IgD-negative memory B cell (primary cell): ENCODE results near the gene TRABD. TPM values are rescaled to one million over a fixed set of nuclear protein-coding genes. Genes with fewer than 3 reads are reported as not detected.
"Not testable (repeated sequence)": the region's sequence is repeated elsewhere in the genome, so short reads cannot be mapped to it uniquely, and the experiment has no call there.

ENCODE experiments used
- H3K27ac Mint-ChIP-seq, 3 donors: one replicate each; pipeline ENCODE4 v1.8.0; 2020 to 2022; ENCODE audit warnings: mild to moderate bottlenecking in 3 of 3, mixed read lengths in 3 of 3, moderate library complexity in 1 of 3
- H3K27me3 Mint-ChIP-seq: one replicate; pipeline ENCODE4 v1.8.0; 2021; ENCODE audit warnings: mixed read lengths
- H3K36me3 Mint-ChIP-seq: one replicate; pipeline ENCODE4 v1.8.0; 2020; ENCODE audit warnings: mild to moderate bottlenecking, mixed read lengths
- H3K4me1 Mint-ChIP-seq, 3 donors: one replicate each; pipeline ENCODE4 v1.8.0; 2020 to 2022; ENCODE audit warnings: mixed read lengths in 3 of 3, mild to moderate bottlenecking in 1 of 3
- H3K4me3 Mint-ChIP-seq, 4 donors: one replicate each; pipeline ENCODE4 v1.8.0; 2020 to 2022; ENCODE audit warnings: mild to moderate bottlenecking in 4 of 4, mixed read lengths in 4 of 4, moderate library complexity in 3 of 4
- H3K9me3 Mint-ChIP-seq, 3 donors: one replicate each; pipeline ENCODE4 v1.8.0; 2020 to 2021; ENCODE audit warnings: mixed read lengths in 3 of 3, mild to moderate bottlenecking in 1 of 3
- polyA plus RNA-seq: library from polyadenylated mRNA; unstranded; fragments of 300-500 nt; fragmentation: Illumina TruSeq; gene quantifications from one replicate; pipeline ENCODE4 v1.2.3, GENCODE V29; 2021

Gene TRABD
- polyA plus RNA-seq, 1 donor from 2014 or later: 28.0 TPM

GRCh38 chr22:50197856-50198623, 12.3 kb downstream of the TRABD start:
- Mint-ChIP-seq H3K27me3 (no peaks in the 10 kb centered on the region), H3K27ac (peak overlapping the region in 2 of 3 donors; percentile 60 to 82), H3K9me3 (no peaks in the 10 kb centered on the region), H3K36me3 (peaks cover 2% of the 10 kb centered on the region), H3K4me1 (peaks cover 6 to 11% (median 11%) of the 10 kb centered on the region in 3 donors), H3K4me3 (peak overlapping the region in 1 of 4 donors; percentile 55)

GRCh38 chr22:50198624-50199017, 12.9 kb downstream of the TRABD start:
- H3K4me1 Mint-ChIP-seq: peaks cover 10 to 11% (median 10%) of the 10 kb centered on the region in 3 donors
- peaks cover 2% of the 10 kb centered on the region for H3K36me3 Mint-ChIP-seq
- H3K27ac Mint-ChIP-seq: peak overlapping the region in 1 of 3 donors; percentile 81
- H3K27me3 Mint-ChIP-seq: no peaks in the 10 kb centered on the region
- no peak overlapping the region for H3K4me3 Mint-ChIP-seq
- no peaks in the 10 kb centered on the region for H3K9me3 Mint-ChIP-seq

GRCh38 chr22:50199251-50199721, 13.6 kb downstream of the TRABD start:
- Mint-ChIP-seq H3K4me3 (peak overlapping the region; percentile 71 to 90 (median 80)), H3K4me1 (peaks cover 10 to 13% (median 11%) of the 10 kb centered on the region in 3 donors), H3K27ac (peak overlapping the region; percentile 80 to 81 (median 81)), H3K9me3 (no peaks in the 10 kb centered on the region), H3K36me3 (peaks cover 2% of the 10 kb centered on the region), H3K27me3 (no peaks in the 10 kb centered on the region)

GRCh38 chr22:50199829-50200460, 14.2 kb downstream of the TRABD start:
- H3K4me1 Mint-ChIP-seq: peaks cover 12 to 13% (median 12%) of the 10 kb centered on the region in 3 donors
- peak overlapping the region; percentile 71 to 90 (median 80) for H3K4me3 Mint-ChIP-seq
- no peaks in the 10 kb centered on the region for H3K27me3 Mint-ChIP-seq
- peaks cover 2% of the 10 kb centered on the region for H3K36me3 Mint-ChIP-seq
- H3K9me3 Mint-ChIP-seq: no peaks in the 10 kb centered on the region
- peak overlapping the region; percentile 80 to 81 (median 81) for H3K27ac Mint-ChIP-seq

GRCh38 chr22:50200461-50201190, 14.9 kb downstream of the TRABD start, which contains the start of gene SELENOO:
Gene SELENOO, plus strand, starts transcription at chr22:50201011. Its CDS starts 26 bp downstream, at chr22:50201037.
- no peaks in the 10 kb centered on the region for H3K27me3 Mint-ChIP-seq
- H3K4me1 Mint-ChIP-seq: peaks cover 11 to 13% (median 12%) of the 10 kb centered on the region in 3 donors

GRCh38 chr22:50201191-50202129, 15.7 kb downstream of the TRABD start:
- peak overlapping the region; percentile 13 to 94 (median 91) for H3K27ac Mint-ChIP-seq

More at GRCh38 chr22:50200461-50201190, 14.9 kb downstream of the TRABD start, which contains the start of gene SELENOO:
- no peaks in the 10 kb centered on the region for H3K9me3 Mint-ChIP-seq
- H3K4me3 Mint-ChIP-seq: peak within 1 kb of the TSS; percentile 85 to 94 (median 90)
- peaks cover 2% of the 10 kb centered on the region for H3K36me3 Mint-ChIP-seq
- H3K27ac Mint-ChIP-seq: peak within 1 kb of the TSS; percentile 81 to 94 (median 91)

GRCh38 chr22:50202130-50202666, 16.5 kb downstream of the TRABD start:
- Mint-ChIP-seq H3K27ac (peak overlapping the region; percentile 13 to 94 (median 91)), H3K4me3 (peak overlapping the region; percentile 85 to 94 (median 88)), H3K4me1 (peaks cover 10 to 13% (median 12%) of the 10 kb centered on the region in 3 donors), H3K9me3 (no peaks in the 10 kb centered on the region), H3K27me3 (no peaks in the 10 kb centered on the region), H3K36me3 (peaks cover 2% of the 10 kb centered on the region)

More at GRCh38 chr22:50201191-50202129, 15.7 kb downstream of the TRABD start:
- Mint-ChIP-seq H3K27me3 (no peaks in the 10 kb centered on the region), H3K4me1 (peaks cover 10 to 13% (median 12%) of the 10 kb centered on the region in 3 donors), H3K36me3 (peaks cover 2% of the 10 kb centered on the region), H3K4me3 (peak overlapping the region; percentile 85 to 94 (median 88)), H3K9me3 (no peaks in the 10 kb centered on the region)

GRCh38 chr22:50203288-50203687, 17.6 kb downstream of the TRABD start:
- Mint-ChIP-seq H3K36me3 (no peaks in the 10 kb centered on the region), H3K9me3 (no peaks in the 10 kb centered on the region), H3K4me1 (peaks cover 13 to 19% (median 15%) of the 10 kb centered on the region in 3 donors), H3K4me3 (peak overlapping the region in 1 of 4 donors; percentile 90), H3K27ac (peak overlapping the region in 1 of 3 donors; percentile 56), H3K27me3 (no peaks in the 10 kb centered on the region)

- Mint-ChIP-seq H3K36me3 (no peaks in the 10 kb centered on the region), H3K4me3 (peak overlapping the region in 1 of 4 donors; percentile 7), H3K27ac (peak overlapping the region in 1 of 3 donors; percentile 17), H3K4me1 (peaks cover 14 to 16% (median 15%) of the 10 kb centered on the region in 3 donors), H3K27me3 (no peaks in the 10 kb centered on the region), H3K9me3 (no peaks in the 10 kb centered on the region)
These were observed 18.9 kb downstream of the TRABD start for GRCh38 chr22:50204571-50204970.

GRCh38 chr22:50204998-50205397, 19.3 kb downstream of the TRABD start:
- peak overlapping the region in 2 of 4 donors; percentile 1 to 7 for H3K4me3 Mint-ChIP-seq
- peaks cover 18 to 19% (median 19%) of the 10 kb centered on the region in 3 donors for H3K4me1 Mint-ChIP-seq
- H3K36me3 Mint-ChIP-seq, H3K9me3 Mint-ChIP-seq, H3K27me3 Mint-ChIP-seq: not testable (repeated sequence)
- peak overlapping the region in 2 of 3 donors; percentile 17 to 70 for H3K27ac Mint-ChIP-seq

GRCh38 chr22:50205781-50206569, 20.3 kb downstream of the TRABD start:
- Mint-ChIP-seq H3K9me3 (no peaks in the 10 kb centered on the region), H3K27me3 (no peaks in the 10 kb centered on the region), H3K36me3 (no peaks in the 10 kb centered on the region), H3K4me3 (no peak overlapping the region), H3K4me1 (peaks cover 19 to 20% (median 19%) of the 10 kb centered on the region in 3 donors), H3K27ac (no peak overlapping the region)

- Mint-ChIP-seq H3K27me3 (no peaks in the 10 kb centered on the region), H3K36me3 (no peaks in the 10 kb centered on the region), H3K27ac (no peak overlapping the region), H3K4me1 (peaks cover 19 to 20% (median 19%) of the 10 kb centered on the region in 3 donors), H3K9me3 (no peaks in the 10 kb centered on the region), H3K4me3 (no peak overlapping the region)
These were observed 20.9 kb downstream of the TRABD start for GRCh38 chr22:50206599-50206998.
